AG09309 (cell line): ENCODE measurements around the gene ST6GALNAC2.
"Not testable (repeated sequence)": the region's sequence is repeated elsewhere in the genome, so short reads cannot be mapped to it uniquely, and the experiment has no call there.

ENCODE experiments used
- DNase-seq: peaks from one replicate; pipeline ENCODE4 v3.0.0-alpha.2; 2010; ENCODE audit warnings: low read depth
- H3K4me3 ChIP-seq: 2 replicates; pipeline ENCODE4 v1.5.1; 2011; ENCODE audit warnings: mild to moderate bottlenecking, low read depth, low read length, moderate library complexity; ENCODE audit not compliant: control insufficient read depth
- CTCF ChIP-seq: IDR thresholded peaks from 2 replicates; pipeline ENCODE4 v1.5.1; 2011; ENCODE audit warnings: mild to moderate bottlenecking, low read depth, low read length, inconsistent platforms; ENCODE audit not compliant: insufficient read depth, control insufficient read depth; ENCODE audit errors: missing control alignments

Gene ST6GALNAC2

GRCh38 chr17:76537288-76537577 lies 48.4 kb downstream of the ST6GALNAC2 start:
- peak overlapping the region; percentile 30 for H3K4me3 ChIP-seq
- no peak for TF ChIP-seq CTCF
- no peak for DNase-seq

GRCh38 chr17:76536511-76537287 lies 49.0 kb downstream of the ST6GALNAC2 start:
- TF ChIP-seq CTCF: no peak
- no peak overlapping the region for H3K4me3 ChIP-seq
- DNase-seq: no peak

DNA sequence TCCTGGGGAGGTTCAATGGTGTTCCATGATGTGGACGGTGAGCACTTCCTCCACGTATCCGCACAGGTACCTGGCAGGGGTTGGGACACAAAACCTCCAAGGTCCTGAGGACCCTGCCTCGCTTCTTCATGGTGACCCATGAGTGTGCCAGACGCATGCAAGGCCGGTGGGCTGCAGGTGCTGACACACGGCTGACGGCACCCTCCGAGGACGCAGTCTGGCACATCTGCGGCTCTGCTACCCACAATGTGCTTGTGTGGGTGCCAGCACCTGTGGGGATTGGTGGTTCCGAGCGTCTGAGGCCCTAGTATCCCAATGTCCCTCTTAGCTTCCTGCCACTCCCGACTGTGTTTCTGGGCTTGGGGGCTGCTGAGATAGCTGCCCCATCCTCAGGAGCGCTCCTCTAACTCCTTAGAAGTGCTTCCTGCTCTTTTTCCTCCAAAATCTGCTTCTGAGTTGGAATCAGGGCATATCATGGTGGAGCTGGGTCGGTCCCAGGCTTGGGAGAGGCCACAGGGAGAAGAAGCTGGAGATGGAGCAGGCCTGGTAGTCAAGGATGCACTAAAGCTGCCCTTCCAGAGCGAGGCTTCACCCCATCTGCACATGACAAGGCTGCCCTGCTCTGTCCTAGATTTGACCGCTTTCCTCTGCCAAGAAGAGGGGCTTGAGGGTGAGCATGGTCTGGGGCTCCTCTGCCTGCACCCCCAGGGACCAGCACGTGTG lies 49.7 kb downstream of the ST6GALNAC2 start:
- no peak for TF ChIP-seq CTCF
- no peak overlapping the region for H3K4me3 ChIP-seq
- no peak for DNase-seq

GRCh38 chr17:76534831-76535732 lies 50.6 kb downstream of the ST6GALNAC2 start:
- no peak for DNase-seq
- H3K4me3 ChIP-seq: no peak overlapping the region
- TF ChIP-seq CTCF: no peak

DNA sequence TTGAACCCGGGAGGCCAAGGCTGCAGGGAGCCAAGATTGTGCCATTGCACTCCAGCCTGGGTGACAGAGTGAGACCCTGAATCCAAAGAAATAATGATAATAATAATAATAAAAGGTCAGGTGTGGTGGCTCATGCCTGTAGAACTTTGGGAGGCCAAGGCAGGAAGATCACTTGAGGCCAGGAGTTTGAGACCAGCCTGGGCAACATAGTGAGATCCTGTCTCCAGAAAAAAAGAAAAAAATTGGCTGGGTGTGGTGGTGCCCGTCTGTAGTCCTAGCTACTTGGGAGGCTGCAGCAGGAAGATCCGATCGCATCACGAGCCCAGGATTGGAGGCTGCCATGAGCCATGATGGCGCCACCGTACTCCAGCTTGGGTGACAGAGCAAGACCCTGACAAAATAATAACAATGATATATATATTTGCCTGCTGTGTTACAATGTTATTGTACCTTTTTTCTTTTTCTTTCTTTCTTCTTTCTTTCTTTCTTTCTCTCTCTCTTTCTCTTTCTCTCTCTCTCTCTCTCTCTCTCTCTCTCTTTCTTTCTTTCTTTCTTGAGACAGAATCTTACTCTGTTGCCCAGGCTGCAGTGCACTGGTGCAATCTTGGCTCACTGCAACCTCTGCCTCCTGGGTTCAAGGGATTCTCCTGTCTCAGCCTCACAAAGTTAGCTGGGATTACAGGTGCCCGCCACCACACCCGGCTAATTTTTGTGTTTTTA lies 51.9 kb downstream of the ST6GALNAC2 start:
- not testable (repeated sequence) for DNase-seq

GRCh38 chr17:76532072-76532651 lies 53.5 kb downstream of the ST6GALNAC2 start:
- no peak for DNase-seq
- no peak for TF ChIP-seq CTCF

More for the DNA sequence above, 51.9 kb downstream of the ST6GALNAC2 start:
- not testable (repeated sequence) for H3K4me3 ChIP-seq

More at GRCh38 chr17:76532072-76532651, 53.5 kb downstream of the ST6GALNAC2 start:
- H3K4me3 ChIP-seq: no peak overlapping the region
